HAP-1 (cell line): Measurements from ENCODE around the gene TULP1.
A peak's percentile ranks its signal among the peaks of the same experiment; 100 is the strongest.

ENCODE experiments used
- DNase-seq, 2 experiments: peaks; one replicate each; pipeline ENCODE4 v3.0.0-alpha.2; 2016 to 2020; ENCODE audit warnings: low spot score in 2 of 2
- H3K27me3 ChIP-seq: fragments of 250-450 bp; sonication (Bioruptor Pico); 2 replicates; pipeline ENCODE4 v1.5.1; 2020; ENCODE audit warnings: low read depth, mild to moderate bottlenecking, moderate library complexity
- H3K36me3 ChIP-seq: fragments of 250-450 bp; sonication (Bioruptor Pico); replicated peaks from 2 replicates; pipeline ENCODE4 v1.5.1; 2020; ENCODE audit warnings: mild to moderate bottlenecking
- H3K4me1 ChIP-seq: fragments of 250-450 bp; sonication (Bioruptor Pico); 2 replicates; pipeline ENCODE4 v1.5.1; 2020; ENCODE audit warnings: mild to moderate bottlenecking
- H3K4me3 ChIP-seq: fragments of 250-450 bp; sonication (Bioruptor Pico); 2 replicates; pipeline ENCODE4 v1.5.1; 2020; ENCODE audit warnings: mild to moderate bottlenecking, moderate library complexity
- H3K9me3 ChIP-seq: fragments of 250-450 bp; sonication (Bioruptor Pico); 2 replicates; pipeline ENCODE4 v1.5.1; 2020; ENCODE audit warnings: mild to moderate bottlenecking, moderate library complexity
- in situ Hi-C: fragments of 300-500 bp; cut with MboI; formaldehyde crosslinking; loops from 3 replicates; pipeline ENCODE4 v1.14.3; 2020; ENCODE audit warnings: low sequenced_read_pairs, inconsistent platforms, mixed read lengths

Gene TULP1

DNA sequence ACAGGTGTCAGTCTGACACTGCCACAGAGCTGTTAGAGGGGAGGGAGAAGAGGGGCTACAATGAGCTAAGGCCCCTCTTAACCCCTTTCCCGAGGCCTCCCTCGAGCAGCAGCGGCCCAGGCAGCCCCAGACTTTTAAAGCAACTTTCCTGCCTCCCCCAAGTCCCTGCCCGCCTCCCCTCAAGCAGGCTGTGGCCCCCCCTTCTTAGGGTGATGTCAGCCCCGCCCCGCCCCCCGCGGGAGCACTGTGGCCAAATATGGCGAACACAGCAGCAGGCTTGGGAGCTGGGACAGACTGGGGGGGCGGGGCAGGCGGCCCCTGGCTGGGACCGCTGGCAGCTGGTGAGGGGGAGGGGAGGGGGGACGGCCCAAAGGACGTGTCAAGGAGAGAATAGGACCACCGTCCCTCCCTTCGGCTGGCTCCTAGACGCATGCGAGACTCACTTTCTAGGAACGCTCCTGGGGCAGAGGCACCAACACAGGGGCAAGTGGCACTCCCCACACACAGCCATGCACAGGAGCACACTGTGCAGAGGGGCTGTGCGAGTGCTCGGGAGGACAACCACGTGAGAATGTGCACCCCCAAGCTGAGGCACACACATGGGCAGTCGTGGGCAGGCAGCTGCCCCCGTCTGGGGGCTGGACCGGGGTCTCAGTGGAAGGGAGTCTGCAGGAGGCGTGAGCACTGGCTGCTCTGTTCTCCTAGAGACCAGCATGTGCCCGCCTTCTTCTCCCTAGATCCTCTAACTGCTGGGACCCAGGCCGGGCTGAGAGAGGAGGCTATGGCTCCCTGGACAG lies 22.5 kb downstream of the TULP1 start:
- peak in 1 of 2 experiments; percentile 61 for DNase-seq
- H3K4me1 ChIP-seq = peaks cover 10% of the 10 kb centered on the region
- no peaks in the 10 kb centered on the region for H3K27me3 ChIP-seq
- in situ Hi-C loops = no loop called here
- no peak overlapping the region for H3K4me3 ChIP-seq
- H3K36me3 ChIP-seq = no peaks in the 10 kb centered on the region
- no peaks in the 10 kb centered on the region for H3K9me3 ChIP-seq

DNA sequence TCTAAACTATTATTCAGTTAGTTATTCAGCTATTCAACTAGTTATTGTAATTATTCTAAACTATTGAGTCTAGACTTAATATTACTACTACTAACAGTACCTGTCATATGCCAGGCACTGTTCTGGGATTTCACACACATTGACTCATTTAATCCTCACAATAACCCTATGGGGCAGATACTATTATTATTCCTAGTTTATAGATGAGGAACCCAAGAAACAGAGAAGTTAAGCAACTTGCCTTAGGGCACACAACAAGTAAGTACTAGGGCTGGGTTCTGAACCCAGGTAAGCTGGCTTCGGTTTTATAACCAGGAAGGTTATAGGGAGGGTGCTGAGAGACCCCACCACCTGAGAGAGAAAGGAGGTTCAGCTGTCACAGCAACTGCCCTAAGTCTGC lies 23.6 kb downstream of the TULP1 start:
- Histone ChIP-seq H3K36me3 (no peaks in the 10 kb centered on the region), H3K9me3 (no peaks in the 10 kb centered on the region), H3K4me3 (no peak overlapping the region), H3K4me1 (peaks cover 12% of the 10 kb centered on the region), H3K27me3 (no peaks in the 10 kb centered on the region)
- in situ Hi-C loops = no loop called here
- no peak for DNase-seq

DNA sequence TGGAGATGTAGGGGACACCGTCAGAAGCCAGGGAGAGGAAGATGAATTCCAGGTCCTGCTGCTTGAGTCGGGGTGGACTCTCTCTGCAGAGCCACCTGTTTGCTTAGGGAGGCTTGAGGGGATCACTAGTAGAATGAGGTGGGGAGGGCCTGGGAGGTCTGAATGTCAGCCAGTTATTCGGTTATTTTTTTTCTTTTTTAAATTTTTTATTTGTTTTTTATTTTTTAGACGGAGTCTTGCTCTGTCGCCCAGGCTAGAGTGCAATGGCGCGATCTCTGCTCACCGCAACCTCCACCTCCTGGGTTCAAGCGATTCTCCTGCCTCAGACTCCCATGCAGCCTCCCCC lies 24.2 kb downstream of the TULP1 start:
- H3K36me3 ChIP-seq = no peaks in the 10 kb centered on the region
- peaks cover 12% of the 10 kb centered on the region for H3K4me1 ChIP-seq
- in situ Hi-C loops = no loop called here
- no peaks in the 10 kb centered on the region for H3K27me3 ChIP-seq
- no peaks in the 10 kb centered on the region for H3K9me3 ChIP-seq
- DNase-seq = no peak
- no peak overlapping the region for H3K4me3 ChIP-seq

DNA sequence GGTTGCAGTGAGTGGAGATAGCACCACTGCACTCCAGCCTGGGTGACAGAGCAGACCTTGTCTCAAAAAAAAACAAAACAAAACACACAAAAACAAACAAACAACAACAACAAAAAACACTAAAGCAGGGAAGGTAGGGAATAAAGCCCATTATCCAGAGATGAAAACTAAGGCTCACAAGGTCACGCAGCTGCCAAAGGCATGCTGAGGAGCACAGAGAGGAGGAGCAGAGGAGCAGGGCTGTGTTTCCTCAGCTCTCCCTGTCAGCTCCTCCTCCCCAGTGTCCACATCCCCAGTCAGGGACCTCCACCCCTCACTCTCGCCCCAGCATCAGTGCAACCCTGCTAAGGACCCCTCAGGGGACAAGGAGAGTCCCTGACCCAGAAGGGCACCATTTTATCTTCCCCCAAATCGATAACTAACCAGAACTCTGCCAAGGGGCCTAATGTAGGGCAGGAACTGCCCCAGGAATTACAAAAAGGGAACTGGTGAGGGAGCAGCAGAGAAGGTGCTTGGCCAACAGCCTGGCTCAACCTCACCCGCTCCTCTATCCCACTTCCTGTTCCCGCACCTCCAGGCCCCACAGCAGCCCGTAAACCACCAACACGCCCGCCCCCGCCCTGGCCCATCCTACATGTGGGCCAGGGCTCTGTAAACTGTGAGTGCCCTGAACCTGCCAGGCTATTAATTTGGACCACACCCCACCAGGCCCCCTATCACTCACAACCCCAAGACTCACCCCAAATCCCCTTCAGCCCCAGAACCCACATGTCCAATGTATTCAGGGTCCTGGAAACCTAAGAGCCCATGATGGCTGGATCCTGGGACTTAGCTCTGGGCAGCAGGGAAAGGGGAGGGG lies 24.8 kb downstream of the TULP1 start:
- H3K4me3 ChIP-seq = no peak overlapping the region
- DNase-seq = no peak

DNA sequence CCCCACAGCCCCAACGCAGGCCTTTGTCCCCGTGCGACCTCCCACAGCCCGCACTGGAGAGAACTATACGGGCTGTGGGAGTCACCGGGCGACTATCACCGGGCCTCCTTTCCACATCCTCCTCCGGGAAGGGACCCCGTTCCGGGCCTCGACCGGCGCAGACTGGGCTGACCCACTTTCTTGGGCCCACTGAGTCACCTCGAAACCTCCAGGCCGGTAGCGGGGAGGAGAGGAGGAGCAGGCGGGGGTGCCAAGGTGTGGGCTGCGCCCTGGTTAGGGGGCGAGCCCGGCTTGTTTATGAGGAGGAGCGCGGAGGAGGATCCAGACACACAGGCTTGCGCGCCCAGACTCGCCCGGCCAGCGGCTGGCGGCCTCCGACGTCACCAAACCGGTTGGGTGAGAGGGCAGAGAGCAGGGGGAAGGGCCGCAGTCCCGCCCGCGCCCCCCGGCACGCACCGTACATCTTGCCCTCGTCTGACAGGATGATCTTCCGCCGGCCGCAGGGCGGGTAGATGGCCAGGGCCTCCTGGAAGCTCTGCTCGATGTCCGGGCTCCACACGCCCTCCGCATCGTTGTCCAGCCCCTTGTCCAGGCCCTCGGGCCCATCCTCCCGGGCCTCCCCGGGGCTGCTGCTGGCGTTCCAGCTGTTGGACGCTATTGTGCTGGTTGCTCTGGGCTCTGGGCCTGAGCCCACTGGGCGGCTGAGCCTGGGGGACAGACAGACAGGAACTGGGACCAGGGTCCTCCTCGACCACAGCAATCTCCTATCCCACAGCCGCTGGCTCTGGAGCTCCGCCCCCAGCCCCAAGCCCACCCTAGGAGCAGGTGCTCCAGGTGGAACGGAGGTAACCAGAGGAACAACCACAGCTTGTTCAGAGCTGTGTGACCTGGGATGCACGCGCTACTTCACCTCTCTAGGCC lies 26.4 kb downstream of the TULP1 start:
- no peak overlapping the region for H3K4me3 ChIP-seq
- H3K27me3 ChIP-seq = no peaks in the 10 kb centered on the region
- H3K36me3 ChIP-seq = no peaks in the 10 kb centered on the region
- in situ Hi-C loops = no loop called here
- no peaks in the 10 kb centered on the region for H3K9me3 ChIP-seq
- no peak for DNase-seq
- H3K4me1 ChIP-seq = peaks cover 12% of the 10 kb centered on the region

More for the DNA sequence above, 24.8 kb downstream of the TULP1 start:
- in situ Hi-C loops = no loop called here
- no peaks in the 10 kb centered on the region for H3K36me3 ChIP-seq
- no peaks in the 10 kb centered on the region for H3K9me3 ChIP-seq
- H3K27me3 ChIP-seq = no peaks in the 10 kb centered on the region
- H3K4me1 ChIP-seq = peaks cover 12% of the 10 kb centered on the region

DNA sequence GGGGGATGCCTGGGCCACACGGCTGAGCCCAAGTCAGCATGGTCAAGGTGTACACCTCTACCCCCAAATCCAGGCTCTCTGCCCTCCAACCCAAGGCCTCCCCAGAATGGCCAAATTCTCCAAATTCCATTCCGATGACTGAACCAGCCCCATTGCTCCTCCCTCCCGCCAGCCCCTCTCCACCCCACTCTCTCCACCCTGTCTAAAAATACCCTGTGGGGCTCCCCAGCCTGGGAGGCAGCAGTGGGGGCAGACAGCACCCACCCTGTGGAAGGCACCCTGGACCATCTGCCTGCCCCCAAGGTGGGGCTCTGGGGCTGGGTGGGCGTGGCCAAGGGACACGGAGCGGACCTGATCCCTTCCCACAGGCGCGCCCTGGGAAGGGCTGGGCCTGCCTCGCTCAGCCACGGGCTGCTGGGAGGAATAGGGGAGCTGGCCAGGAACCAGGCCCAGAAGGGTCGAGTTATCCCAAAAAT lies 27.3 kb downstream of the TULP1 start:
- Histone ChIP-seq H3K4me1 (peaks cover 12% of the 10 kb centered on the region), H3K9me3 (no peaks in the 10 kb centered on the region), H3K27me3 (no peaks in the 10 kb centered on the region), H3K36me3 (no peaks in the 10 kb centered on the region), H3K4me3 (no peak overlapping the region)
- DNase-seq = peak in 1 of 2 experiments; percentile 60
- in situ Hi-C loops = no loop called here

DNA sequence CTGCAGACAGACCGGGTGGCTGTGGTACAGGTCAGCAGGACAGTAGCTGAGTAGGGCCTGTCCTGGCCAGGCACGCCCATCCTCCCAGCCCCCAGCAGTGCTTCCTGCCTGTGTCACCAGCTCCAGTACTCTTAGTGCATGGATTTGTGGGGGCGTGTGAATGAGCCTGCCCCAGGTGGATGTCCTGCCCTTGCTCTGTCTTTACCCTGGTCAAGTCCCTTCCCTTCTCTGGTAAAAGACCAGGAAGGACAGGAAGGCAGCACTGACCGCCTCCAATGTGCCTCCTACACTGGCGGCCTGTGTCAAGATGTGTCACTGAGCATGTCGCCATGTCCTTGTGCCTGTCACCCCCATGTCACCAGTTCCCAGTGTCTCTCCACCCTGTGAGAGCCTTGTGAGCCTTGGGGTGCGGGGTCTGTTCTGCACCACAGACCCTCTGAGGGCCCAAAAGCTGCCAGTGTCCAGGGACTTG lies 27.7 kb downstream of the TULP1 start:
- in situ Hi-C loops = no loop called here
- no peak for DNase-seq
- H3K9me3 ChIP-seq = no peaks in the 10 kb centered on the region
- no peak overlapping the region for H3K4me3 ChIP-seq
- no peaks in the 10 kb centered on the region for H3K36me3 ChIP-seq
- no peaks in the 10 kb centered on the region for H3K27me3 ChIP-seq
- H3K4me1 ChIP-seq = peaks cover 12% of the 10 kb centered on the region

DNA sequence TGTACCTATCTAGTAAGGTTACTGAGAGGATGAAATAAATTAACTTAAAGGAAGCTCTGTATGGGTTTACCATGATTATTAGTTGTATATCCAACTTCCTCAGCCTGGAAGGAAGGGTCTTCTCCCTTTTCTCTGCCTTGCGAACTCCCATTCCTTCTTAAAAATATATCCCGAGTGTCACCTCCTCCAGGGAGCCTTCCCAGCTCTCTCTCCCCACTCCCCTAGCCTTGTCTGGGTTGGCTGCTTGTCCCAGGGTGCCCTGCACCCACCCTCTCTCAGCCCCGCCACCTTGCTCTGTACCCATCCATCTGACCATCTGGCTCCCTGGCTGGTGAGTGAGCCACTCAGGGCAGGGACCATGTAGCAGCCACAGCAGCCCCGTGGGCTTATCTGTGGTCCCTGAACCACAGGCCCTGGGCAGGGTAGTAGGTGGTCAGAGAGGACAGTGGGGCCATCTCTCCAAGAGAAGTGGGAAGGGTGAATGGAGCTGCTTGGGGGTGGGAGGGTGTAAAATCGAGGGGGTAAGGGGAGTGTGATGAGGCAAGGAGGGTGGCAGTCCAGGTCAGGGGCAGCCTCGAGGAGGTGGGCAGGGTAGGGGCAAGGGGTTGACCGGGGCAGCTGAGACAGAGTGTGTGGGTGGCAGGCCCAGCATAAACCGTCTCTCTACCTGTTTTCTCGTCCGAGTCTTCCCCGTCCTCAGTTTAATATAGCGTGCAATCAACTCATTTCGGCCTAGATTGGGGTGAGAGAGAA lies 28.6 kb downstream of the TULP1 start:
- Histone ChIP-seq H3K36me3 (no peaks in the 10 kb centered on the region), H3K4me1 (peaks cover 12% of the 10 kb centered on the region), H3K27me3 (no peaks in the 10 kb centered on the region), H3K4me3 (no peak overlapping the region), H3K9me3 (no peaks in the 10 kb centered on the region)
- no peak for DNase-seq
- in situ Hi-C loops = no loop called here

DNA sequence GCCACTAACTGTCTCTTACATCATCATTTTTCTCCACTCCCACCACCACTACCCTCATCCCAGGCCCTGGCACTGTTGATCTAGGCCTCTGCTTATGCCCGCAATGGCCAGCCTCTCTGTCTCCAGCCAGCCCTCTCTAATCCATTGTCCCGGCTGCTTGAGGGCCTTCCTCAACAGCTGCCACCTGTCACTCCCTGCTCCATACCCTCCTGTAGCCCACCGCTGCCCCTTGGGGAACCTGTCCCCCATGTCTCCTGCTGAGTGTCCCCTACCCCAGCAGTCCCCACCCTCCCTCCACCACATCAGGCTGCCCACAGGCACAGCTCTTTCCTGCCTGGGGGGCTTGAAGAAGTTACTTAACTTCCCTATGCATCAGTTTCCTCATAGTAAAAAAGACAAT lies 29.2 kb downstream of the TULP1 start:
- in situ Hi-C loops = no loop called here
- Histone ChIP-seq H3K36me3 (no peaks in the 10 kb centered on the region), H3K4me1 (peaks cover 12% of the 10 kb centered on the region), H3K9me3 (no peaks in the 10 kb centered on the region), H3K27me3 (no peaks in the 10 kb centered on the region), H3K4me3 (no peak overlapping the region)
- DNase-seq = no peak

DNA sequence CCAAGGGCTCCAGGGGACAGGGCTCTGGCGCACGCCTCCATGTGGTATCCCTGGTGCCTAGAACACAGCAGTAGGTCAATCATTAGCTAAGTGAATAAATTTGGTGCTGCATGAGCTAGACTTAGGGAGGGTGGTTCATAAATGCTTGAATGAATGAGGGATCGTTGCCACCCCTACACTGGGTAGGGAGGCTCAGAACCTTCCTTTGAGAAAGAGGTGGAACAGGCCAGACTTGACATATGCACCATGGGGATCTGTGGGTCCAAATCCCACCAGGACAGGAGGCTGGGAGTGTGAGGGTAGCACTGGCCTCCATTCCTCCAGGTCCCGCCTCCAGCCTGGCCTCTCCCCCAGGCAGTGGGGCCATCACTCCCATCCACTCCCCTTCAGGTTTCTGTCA lies 29.6 kb downstream of the TULP1 start:
- no peaks in the 10 kb centered on the region for H3K36me3 ChIP-seq
- peaks cover 12% of the 10 kb centered on the region for H3K4me1 ChIP-seq
- no peak for DNase-seq
- in situ Hi-C loops = no loop called here
- no peaks in the 10 kb centered on the region for H3K27me3 ChIP-seq
- no peaks in the 10 kb centered on the region for H3K9me3 ChIP-seq
- H3K4me3 ChIP-seq = no peak overlapping the region

DNA sequence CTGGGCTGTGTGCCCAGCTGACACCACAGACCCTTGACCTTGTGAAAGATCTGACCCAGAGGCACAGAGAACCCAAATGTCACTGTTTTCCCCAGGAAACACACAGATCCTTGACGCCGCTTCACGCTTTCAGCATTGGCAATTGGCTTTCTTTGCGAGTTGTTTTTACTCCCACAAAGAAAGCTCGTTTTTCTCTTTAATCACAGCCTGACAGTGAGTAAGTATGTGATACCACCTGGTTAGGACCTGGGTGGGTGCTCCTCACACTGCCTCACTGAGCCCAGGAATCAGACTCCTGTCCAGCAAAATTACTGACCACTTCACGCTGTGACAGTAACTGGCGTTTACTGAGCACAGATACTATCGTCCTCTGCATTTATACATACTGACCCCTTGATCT lies 31.5 kb downstream of the TULP1 start:
- H3K27me3 ChIP-seq = no peaks in the 10 kb centered on the region
- H3K4me1 ChIP-seq = peaks cover 12% of the 10 kb centered on the region
- H3K4me3 ChIP-seq = no peak overlapping the region
- no peaks in the 10 kb centered on the region for H3K36me3 ChIP-seq
- DNase-seq = no peak
- in situ Hi-C loops = no loop called here
- no peaks in the 10 kb centered on the region for H3K9me3 ChIP-seq

DNA sequence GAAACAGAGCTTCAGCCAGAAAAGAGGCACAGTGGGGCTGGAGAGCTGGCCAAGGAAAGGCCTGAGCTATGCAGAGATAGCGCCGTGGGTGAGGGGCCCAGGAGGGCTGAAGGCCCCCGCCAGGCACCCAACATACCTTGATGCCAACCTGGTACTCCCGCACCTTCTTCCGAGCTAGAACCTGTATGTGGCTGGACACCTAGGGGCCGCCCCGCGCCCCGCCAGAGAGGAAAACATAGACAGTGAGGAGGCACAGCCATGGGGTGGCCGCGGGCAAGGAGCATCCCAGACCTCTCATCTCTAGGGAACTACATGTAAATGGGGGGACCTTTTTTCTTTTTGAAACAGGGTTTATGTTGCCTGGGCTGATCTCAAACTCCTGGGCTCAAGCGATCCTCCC lies 32.5 kb downstream of the TULP1 start:
- Histone ChIP-seq H3K36me3 (peaks cover 1% of the 10 kb centered on the region; the same call in 1 of the 2 replicates), H3K4me1 (peaks cover 2% of the 10 kb centered on the region), H3K9me3 (no peaks in the 10 kb centered on the region), H3K27me3 (no peaks in the 10 kb centered on the region), H3K4me3 (no peak overlapping the region)
- in situ Hi-C loops = no loop called here
- no peak for DNase-seq

DNA sequence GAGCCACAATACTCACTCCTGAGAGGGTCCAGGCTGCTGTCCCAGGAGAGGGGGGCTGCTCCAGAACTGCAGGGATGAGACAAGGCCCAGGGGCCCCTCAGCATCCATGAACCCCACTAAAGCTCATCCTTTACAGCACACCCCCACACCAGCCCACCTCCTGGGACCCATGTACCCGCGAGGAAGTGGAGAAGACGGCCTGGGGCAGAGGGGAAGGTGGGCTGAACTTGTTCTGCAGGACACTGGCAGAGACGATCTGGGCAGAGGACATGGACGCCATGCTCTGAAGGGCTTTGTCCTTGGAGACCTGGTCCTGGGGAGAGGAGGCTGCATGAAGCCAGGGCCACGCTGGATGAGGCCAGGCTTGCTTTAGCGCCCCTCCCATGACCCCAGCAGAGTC lies 34.4 kb downstream of the TULP1 start:
- H3K27me3 ChIP-seq = no peaks in the 10 kb centered on the region
- H3K4me3 ChIP-seq = no peak overlapping the region
- H3K4me1 ChIP-seq = no peaks in the 10 kb centered on the region
- in situ Hi-C loops = no loop called here
- H3K9me3 ChIP-seq = no peaks in the 10 kb centered on the region
- DNase-seq = no peak
- H3K36me3 ChIP-seq = peaks cover 14% of the 10 kb centered on the region
